Endometrial microvascular endothelial cells (primary cell): ENCODE results near the gene CLEC3B. TPM values are rescaled to one million over a fixed set of nuclear protein-coding genes. Genes with fewer than 3 reads are reported as not detected.

Experiments
- in situ Hi-C: cut with HindIII; loops from 2 replicates; pipeline ENCODE4 v1.10.0; 2017; ENCODE audit warnings: low sequenced_read_pairs, low pct_unique_long_range_greater_than_20kb; ENCODE audit errors: inconsistent ontology term
- total RNA-seq: library from RNA; depleted of rRNA; stranded (reverse); fragments of >200 nt; gene quantifications from one replicate; pipeline ENCODE4 v1.2.3, GENCODE V29; 2015; ENCODE audit errors: inconsistent ontology term

CLEC3B gene
- total RNA-seq, 1 donor from 2014 or later = 0.56 TPM

DNA sequence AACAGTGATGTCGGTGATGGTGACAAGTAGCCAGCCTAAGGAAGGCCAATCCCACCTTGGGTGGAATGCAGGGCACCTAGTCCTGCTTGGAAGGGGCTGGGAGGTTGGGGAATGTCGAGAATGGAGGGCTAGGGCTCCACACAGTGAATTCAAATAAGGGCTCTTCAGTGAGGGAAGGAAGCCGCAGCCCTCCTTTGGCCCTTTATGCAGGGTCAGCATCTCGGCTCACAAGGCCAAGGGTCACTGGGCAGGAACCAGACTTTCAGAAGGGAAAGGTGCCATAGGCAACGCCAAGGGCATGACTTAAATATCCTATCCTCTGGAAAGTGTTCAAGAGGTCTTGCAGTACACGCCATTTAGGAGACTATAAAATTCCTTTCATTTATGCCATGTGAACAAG lies 56.9 kb downstream of the CLEC3B start:
- in situ Hi-C loops = no loop called here

DNA sequence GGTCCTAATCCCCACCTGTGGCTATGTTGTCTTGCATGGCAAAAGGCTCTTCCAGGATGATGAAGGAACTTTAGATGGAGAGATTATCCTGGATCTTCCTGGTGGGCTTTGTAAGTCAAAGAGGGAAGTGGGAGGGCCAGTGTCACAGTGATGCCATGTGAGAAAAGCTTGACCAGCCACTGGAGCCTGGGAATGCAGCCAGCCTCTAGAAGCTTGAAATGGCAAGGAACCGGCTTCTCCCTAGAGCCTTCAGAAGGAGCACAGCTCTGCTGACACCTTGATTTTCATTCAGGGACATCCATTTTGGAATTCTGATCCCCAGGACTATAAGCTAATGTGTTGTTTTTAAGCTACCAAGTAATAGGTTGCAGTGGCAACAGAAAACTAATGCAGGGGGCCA lies 58.3 kb downstream of the CLEC3B start:
- in situ Hi-C loops = no loop called here

DNA sequence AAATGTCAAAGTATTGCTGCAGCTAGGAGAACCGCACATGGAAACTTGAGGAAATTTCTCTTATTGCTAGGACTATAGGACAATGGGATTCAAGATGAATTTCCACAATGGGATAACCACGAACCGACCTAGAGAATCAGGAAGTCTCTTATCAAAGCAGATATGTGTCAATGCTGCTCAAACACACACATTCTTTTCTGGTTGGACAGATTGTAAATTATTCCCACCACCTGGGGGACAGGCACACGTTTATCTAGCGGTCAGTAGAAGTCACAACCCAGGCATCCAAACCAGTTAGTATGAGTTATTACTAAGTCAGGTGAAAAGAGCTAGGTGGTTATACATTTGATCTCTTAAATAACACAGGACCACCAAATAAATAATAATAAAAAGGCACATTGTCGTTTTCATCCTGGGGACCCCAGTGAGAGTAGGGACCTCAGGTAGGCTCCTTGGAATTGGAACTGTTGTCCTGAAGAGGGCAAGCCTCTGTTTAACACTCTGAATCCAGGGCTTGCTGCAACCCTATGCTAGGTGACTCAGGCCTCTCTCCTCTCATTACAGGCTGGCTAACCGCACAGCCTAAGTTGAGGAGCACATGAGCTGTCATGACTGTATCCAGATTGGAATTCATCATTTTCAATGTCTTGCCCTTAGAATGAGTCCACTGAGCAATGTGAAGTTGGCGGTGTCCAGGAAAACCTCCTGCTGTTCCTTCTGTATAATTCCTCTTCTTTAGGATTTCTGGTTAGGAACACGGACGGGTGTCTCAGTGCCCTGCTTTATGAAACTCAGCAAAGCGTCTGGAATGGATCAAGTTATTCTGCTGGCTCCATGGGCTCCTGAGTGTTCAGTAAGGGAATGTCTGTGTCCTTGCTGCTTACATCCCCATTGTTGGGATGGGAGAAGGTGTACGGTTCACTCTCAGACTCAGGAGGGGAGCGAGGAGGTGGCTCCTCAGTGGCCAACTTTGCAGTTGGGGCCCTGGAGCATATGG lies 59.0 kb downstream of the CLEC3B start:
- in situ Hi-C loops = no loop called here

Other genes starting within 250 kb of the CLEC3B start
- 12.2 TPM for gene TMEM42, start 164.4 kb upstream of the CLEC3B start, total RNA-seq
- 0.09 TPM for gene TGM4, start 151.7 kb upstream of the CLEC3B start, total RNA-seq
- gene ZDHHC3, start 50.1 kb upstream of the CLEC3B start, total RNA-seq = 76.5 TPM
- gene EXOSC7, start 50.1 kb upstream of the CLEC3B start, total RNA-seq = 84.8 TPM
- gene CDCP1, start 120.1 kb downstream of the CLEC3B start, total RNA-seq = 13.0 TPM
- 14.9 TPM for gene TMEM158, start 200.0 kb downstream of the CLEC3B start, total RNA-seq